HUDEP-2 (cell line): ENCODE data around the gene RICTOR.

Experiments used
- DNase-seq, 76 experiments: peaks; one replicate each; lab custom pipeline; 2025; ENCODE audit not compliant: unreplicated experiment in 76 of 76; lab: John Stamatoyannopoulos, UW

Gene RICTOR, protein sequence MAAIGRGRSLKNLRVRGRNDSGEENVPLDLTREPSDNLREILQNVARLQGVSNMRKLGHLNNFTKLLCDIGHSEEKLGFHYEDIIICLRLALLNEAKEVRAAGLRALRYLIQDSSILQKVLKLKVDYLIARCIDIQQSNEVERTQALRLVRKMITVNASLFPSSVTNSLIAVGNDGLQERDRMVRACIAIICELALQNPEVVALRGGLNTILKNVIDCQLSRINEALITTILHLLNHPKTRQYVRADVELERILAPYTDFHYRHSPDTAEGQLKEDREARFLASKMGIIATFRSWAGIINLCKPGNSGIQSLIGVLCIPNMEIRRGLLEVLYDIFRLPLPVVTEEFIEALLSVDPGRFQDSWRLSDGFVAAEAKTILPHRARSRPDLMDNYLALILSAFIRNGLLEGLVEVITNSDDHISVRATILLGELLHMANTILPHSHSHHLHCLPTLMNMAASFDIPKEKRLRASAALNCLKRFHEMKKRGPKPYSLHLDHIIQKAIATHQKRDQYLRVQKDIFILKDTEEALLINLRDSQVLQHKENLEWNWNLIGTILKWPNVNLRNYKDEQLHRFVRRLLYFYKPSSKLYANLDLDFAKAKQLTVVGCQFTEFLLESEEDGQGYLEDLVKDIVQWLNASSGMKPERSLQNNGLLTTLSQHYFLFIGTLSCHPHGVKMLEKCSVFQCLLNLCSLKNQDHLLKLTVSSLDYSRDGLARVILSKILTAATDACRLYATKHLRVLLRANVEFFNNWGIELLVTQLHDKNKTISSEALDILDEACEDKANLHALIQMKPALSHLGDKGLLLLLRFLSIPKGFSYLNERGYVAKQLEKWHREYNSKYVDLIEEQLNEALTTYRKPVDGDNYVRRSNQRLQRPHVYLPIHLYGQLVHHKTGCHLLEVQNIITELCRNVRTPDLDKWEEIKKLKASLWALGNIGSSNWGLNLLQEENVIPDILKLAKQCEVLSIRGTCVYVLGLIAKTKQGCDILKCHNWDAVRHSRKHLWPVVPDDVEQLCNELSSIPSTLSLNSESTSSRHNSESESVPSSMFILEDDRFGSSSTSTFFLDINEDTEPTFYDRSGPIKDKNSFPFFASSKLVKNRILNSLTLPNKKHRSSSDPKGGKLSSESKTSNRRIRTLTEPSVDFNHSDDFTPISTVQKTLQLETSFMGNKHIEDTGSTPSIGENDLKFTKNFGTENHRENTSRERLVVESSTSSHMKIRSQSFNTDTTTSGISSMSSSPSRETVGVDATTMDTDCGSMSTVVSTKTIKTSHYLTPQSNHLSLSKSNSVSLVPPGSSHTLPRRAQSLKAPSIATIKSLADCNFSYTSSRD (N-terminal part only)

DNA sequence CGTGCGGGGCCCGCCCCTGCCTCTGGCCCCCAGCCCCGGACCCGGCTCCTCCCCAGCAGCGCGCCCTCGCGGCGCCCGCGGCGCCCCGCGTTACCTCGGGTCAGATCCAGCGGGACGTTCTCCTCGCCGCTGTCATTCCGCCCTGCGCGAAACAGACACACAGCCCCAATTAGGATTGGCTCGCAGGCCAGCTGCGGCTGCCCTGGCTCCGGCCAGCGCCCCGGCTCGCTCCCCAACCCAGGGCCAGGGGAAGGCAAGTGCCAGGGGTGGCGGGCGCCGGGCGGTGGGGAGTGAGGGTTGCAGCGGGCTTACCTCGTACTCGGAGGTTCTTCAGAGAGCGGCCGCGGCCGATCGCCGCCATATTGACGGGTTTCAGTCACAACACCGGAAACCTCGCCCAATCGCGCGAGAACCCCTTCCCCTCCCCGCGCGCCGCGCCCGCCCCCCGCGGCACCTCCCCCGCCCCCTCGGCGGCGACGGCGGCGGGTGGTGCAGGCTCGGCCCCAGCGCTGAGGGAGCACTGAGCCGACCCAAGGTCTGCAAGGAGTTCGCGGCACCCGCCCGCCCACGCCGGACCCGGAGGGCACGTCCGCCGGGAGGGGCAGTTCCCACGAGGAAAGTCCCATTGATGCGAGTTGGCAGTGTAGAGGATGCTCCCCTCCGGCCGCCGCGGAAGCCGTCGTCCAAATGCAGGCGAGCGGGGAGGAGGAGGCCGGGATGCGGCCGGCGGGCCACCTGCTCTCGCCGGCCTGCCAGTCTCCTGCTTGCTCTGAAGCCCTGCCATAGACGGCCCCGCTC is at the start of gene RICTOR:
Gene RICTOR, minus strand, starts transcription at position 383 of the 798 bp plus-strand sequence. Its CDS starts 22 bp downstream, at position 361.
- peak in 75 of 76 experiments; percentile 19 to 95 (median 80) for DNase-seq

DNA sequence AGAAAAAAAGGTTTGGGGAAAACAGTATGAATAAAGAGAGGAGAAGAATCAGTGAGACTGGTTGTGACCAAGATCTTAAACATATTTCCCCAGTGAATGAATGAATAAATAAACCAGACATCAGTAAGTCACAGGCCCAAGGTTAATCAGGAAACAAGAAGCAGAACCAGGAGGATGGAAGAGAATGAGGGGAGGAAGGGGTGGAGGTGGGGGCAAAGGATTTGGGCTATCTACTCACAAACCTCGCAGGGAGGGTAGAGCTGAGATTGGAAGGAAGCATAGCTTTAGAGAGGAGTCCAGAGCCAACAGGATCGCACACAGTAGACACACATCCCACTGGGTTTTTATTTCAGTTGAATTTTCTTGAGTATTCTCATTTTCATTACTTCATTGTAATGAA is 47.7 kb upstream of the RICTOR start:
- no peak for DNase-seq

DNA sequence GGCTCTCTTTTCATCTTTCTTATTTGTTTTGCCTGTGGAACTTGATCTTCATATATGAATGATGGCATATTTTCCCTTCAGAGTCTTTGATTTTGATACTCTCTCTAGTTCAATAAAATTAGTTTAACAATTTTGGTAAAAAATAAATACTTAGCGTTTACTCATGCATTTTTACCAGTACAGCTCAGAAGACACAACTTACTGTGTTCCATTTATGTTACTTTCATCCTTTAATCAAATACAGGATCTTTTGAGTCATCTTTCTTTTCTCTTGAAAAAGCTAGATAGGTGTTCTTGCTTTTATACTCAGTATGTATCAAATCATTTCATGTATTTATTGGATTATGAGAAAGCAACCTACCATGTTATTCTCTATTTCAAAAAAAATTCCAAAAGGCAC is 47.1 kb upstream of the RICTOR start:
- DNase-seq, result no peak

DNA sequence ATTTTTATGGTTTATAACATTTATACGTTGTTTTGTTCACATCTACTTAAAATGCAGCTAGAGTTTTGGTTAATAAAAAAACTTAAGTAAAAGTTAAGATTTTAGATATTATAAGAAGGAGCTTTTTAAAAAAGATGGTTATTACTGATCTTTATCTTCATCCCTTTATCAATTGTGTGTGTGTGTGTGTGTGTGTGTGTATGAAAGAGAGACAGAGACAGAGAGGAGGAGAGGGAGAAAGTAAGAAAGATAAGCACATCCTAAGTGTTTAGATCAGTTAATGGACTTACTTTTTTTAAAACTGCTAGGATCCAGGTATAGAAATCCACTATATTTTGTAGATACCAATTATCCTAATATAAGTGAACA is 45.8 kb upstream of the RICTOR start:
- DNase-seq, result peak in 1 of 76 experiments; percentile 24

DNA sequence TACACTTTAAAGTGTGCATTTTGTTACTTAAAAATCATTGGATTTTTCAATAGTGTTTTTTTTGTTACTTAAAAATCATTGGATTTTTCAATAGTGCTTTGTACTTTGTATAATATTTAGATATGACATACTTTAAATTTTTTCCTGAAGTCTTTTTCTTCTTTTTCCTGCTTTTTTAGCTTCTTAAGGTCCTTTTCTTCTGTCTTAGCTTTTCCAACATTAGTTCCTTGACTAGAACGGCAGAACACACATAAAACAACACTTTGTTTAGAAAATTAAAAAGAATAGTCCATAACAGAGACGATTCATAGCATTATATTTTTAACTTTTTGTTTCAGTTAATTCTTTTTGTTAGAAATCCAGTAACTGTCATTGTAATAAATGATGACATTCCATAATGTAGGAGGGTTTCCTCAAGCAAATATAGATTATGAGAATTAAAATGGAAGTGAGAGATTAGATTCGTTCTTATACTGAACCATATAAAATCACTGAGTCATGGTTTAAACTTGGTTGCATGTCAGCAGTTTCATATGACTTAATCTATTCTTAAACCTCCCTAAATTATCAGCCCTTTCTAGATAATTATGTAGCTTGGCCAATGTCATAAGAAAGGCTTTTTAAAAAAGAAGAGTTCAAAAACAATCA is 45.3 kb upstream of the RICTOR start:
- DNase-seq, result peak in 4 of 76 experiments; percentile 9 to 25 (median 13)

DNA sequence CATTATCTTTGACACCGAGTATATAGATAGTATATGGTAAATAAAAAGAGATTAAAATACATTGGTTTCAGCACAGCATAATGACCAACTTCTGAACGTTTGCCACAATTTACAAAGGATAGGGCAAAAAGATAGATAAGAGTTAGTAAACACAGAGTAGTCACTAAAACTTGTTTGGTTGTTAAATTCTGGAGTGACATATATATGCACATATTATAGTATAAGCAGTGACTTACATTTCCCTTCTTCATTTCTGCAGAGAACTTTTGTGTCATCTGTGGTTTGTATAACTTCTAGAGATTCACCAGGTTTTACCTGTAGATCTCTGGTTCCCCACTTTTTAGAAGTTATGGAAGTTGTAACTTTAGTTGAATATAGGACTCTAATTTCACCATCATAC is 44.4 kb upstream of the RICTOR start:
- no peak for DNase-seq

DNA sequence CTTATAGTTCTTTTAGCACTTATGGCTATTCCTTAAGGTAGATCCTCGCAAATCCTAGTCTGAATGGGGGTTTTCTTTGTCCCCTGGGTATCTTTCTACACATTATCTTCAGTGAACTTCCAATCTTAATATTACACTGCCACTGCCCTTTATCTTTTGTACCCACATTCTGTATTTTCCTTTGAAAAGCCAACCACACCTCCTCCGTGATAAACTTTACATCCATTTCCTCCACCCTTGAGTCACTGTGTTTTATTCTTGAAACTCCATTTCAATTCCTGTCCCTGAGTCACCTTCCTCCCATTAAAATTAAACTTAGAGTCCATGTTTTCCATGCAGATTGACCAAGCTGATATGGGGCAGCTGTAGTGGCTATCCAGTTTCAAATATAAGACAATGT is 43.2 kb upstream of the RICTOR start:
- DNase-seq, result peak in 38 of 76 experiments; percentile 4 to 84 (median 60)

DNA sequence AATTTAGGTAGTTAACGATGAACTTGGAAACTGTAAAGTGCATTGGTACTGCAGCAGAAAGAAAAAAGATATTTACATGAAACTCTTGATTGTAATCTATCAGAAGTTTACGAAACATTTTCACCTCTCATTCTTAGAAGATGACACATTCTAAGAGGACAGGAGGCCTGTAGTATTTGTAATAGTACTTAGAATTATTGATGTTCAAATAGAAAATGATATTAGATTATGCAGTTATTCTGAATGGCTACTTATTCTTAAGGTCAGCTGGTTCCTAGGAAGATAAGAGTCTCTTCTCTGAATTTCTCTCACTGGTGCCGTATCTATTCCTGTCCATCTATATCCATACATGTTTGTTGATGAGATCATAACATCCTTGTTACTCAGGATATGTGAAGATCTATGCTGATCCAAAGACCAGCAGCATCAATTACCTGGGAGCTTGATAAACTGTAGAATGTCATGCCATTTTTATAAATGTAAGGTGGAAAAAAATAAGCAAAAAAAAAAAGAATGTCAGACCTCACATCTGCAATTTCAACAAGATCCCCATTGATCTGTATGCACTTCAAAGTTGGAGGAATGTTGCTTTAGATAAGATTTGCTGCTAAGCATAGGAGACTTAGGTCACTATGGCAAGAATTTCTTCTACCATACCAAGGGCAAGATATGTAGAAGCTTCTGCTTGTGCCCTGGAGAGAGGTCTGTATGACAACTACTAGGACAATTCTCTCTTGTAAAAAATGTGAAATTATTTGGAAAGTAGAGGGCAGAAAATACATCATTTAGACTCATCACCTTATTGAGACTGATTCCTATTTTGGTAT is 42.4 kb upstream of the RICTOR start:
- DNase-seq, result peak in 10 of 76 experiments; percentile 5 to 51 (median 21)

DNA sequence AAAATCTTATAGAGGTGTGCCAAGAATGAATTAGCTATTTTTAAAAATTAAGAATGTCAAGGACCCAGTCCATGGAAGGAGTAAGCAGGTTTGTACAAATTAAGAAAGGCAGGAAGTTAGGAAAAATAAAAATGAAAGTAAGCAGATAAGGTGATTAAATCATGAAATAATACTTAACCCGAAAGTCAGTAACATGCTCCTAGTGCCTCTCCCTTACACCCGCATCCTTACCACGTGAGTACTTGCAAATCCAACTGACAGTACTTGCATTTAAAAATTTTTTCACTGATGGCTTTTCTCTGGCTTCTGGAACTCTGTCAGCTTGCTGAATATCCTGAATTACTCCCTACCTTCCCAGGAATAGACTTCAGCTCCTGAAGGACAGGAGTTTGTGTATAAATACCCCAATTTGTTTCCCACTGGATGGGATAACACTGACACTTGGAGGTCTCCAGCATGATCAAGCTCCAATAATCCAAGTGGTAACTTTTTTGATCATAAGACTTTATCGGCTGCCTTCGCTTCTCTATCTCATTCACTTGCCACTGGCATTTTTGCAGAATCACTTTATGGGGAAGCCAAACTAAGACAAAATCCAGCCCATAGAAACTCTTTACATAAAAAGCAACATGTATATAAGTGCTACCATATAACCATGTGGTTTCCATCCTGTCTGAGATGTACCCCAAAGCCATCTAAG is 41.6 kb upstream of the RICTOR start:
- peak in 2 of 76 experiments; percentile 12 to 15 for DNase-seq

DNA sequence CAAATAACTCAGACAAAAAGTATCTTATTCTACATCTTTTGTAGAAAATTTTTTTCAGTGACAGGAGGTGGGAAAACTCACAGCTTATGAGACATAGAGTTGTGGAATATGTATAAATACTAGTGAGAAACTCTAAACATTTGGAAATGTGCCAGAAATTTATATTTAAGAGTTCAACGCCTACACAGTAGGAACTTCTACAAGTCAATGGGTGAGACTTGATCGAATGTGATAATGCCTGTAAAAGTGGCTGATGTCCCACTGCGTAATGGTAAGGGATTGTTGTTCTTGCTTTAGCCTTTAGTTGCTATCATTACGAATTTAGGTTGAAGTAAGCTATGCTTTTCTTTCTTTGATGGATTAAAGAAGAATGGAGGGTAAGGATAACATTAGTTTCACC is 40.0 kb upstream of the RICTOR start:
- DNase-seq, result peak in 1 of 76 experiments; percentile 9

DNA sequence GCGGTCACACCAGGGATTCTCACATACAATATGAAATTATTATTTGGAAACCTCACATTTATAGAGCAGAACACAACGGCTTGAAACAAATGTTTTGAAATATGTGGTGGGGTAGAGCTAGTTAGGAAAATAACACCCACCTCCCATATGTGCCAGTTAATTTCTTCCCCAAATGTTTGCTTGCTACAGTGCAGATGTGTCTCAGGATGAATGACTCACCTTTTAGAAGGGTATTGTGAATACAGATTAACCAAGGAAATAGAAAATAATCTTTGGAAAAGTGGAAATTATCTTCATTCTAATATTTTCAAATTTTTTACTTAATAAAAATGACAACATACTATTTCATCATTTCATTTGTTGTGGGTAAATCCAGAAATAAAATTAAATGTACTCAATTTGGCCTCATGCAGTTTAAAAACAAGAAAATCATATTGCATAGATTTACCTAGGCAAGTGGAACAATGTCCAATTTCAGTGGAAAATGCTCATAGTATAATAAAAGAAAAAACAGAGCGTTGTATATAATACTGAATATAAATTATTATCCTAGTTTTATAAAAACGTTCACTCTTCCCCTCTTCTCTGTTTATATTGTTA is 39.3 kb upstream of the RICTOR start:
- DNase-seq, result no peak

DNA sequence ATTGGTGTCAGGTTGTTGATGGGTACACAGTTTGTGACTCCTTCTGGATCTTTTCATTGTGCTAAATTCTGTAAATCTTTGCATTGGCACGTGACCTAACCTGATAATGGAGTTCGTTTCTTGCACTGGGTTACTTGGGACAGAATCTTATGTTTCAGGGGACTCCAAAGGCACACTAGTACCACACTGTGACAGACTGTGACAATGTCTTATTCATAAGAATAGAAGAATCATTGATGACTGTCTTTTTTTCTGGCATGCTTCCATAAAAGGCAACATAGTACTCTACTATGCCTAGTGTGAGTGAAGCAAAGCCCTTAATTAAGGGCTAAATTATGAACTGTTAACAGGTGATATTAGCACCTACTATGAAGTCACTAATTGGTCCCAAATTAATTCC is 35.4 kb upstream of the RICTOR start:
- no peak for DNase-seq

DNA sequence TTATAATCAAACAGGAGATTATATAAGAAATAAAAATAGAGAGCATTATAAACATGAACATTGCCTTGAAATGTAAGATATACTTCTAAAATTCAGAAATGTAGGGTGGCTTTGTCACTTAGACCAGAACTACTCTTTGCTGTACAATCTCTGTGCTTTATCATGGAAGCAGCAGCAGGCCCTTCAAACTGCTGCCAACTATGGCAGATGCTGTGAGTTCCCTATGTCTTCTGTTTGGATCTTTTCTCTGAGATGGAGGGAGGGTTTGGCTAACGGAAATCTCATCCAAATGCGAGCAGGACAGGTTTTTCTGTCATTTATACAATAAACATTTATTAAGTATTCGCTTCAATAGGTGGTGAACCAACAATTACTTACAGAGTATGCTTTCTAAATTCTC is 34.8 kb upstream of the RICTOR start:
- peak in 3 of 76 experiments; percentile 5 to 11 (median 8) for DNase-seq

DNA sequence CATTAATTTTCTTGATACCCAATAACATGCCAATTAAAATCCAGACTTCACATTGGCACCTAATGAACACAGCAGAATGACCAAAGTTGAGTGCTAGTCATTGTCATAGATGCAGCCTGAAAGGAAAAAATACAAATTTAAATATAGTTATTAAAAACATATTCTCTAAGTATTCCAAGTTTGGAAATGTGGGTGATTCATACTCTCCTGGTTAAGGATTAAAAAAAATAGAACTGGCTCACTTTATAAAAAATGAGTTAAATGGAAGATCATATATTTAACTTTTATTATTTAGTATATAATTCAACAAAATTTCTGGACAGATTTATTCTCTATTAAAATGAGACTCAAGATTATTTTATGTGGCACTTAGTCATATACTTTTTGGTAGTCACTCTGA is 33.2 kb upstream of the RICTOR start:
- no peak for DNase-seq

DNA sequence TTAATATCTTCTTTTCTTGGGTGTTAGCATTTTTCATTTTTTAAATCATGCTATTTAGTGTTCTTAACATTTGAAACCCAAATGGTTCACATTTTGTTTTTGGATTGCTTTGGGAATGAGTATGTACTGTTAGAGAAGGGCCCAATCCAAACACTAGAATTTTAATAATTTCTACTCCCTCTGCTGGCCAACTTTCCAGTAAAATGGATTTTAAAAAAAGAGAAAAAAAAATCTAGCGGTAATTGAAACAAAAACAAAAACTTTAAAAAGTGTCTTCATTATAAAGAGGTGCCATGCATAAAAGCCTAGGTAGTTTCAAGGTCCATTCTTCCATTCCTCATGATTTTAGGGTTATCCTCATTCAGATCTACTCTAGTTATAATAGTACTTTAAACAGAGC is 32.1 kb upstream of the RICTOR start:
- DNase-seq, result peak in 1 of 76 experiments; percentile 13

DNA sequence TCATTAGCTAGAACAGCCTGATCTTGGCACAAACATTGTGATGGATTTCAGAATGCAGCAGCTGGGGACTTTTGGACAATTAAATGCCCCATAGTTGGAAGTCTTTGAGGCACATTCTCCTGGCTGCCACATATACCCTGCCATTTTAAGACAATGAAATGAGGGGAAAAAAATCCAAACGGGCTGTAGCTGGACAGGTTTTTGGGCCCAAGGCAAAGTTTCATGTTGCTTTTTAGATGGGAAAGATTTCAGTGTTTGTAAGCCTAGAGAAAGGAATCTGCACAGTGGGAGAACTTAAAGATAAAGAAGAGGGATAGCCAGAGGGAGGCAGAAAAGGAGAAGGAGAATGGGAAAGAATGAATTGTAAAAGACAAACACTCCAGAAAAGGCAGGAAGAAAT is 30.0 kb upstream of the RICTOR start:
- no peak for DNase-seq

DNA sequence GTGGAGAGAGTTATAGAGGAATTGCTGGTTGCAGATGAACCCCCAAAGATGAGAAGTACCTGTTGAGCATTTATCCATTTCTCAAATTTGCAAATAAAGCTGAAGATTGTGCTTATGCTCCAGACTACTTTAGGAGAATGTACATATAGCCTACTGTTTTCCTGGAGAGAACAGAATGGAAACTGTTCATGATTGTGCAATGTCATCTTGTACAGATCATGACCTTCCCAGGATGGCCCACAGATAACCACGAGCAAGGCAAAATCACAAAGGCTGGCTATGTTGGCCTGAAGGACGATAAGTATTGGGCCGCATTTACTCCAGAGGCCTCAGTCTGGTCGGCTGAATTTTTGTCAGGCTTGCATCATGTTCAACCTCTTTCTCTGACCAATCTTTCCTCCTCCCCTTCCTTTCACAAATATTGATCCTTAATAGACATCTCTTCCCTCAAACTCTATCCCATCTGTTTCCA is 28.5 kb upstream of the RICTOR start:
- DNase-seq, result no peak
